ENCODE results near the gene WDR38. TPM values are rescaled to one million over a fixed set of nuclear protein-coding genes. Genes with fewer than 3 reads are reported as not detected.

WDR38 gene
- total and polyA plus RNA-seq, 9 of the 15 experiments (the other 6 are each of a cell fraction or from before 2014, with no cell fraction given), result not detected

GRCh38 chr9:124868511-124869465 lies 15.5 kb downstream of the WDR38 start (continued):
- TF ChIP-seq E2F8 (IDR thresholded peaks at IDR 0.05; ENCODE audit: low read depth, partially characterized antibody) (peak; percentile 76), CHAMP1 (IDR thresholded peaks at IDR 0.05) (no peak), SNRNP70 (optimal IDR thresholded peaks at IDR 0.05; ENCODE audit: low read depth, low read length) (no peak), ZNF583 (CRISPR knock-in tag; IDR thresholded peaks at IDR 0.05) (no peak), HMG20A (CRISPR knock-in tag; conservative IDR thresholded peaks at IDR 0.05) (no peak), MTA1 (IDR thresholded peaks at IDR 0.05; ENCODE audit: borderline replicate concordance) (no peak), ZNF589 (CRISPR knock-in tag; IDR thresholded peaks at IDR 0.05; ENCODE audit: low read depth) (peak; percentile 60; the same call in 1 of the 2 replicates), SETDB1 (IDR thresholded peaks at IDR 0.05; ENCODE audit: low read length) (no peak), ZNF121 (CRISPR knock-in tag; conservative IDR thresholded peaks at IDR 0.05) (no peak), ZNF140 (CRISPR knock-in tag; IDR thresholded peaks at IDR 0.05) (no peak), PRPF4 (IDR thresholded peaks at IDR 0.05; ENCODE audit: insufficient read depth, low read depth, low read length, poor library complexity, severe bottlenecking) (peak; percentile 90), FOXP1 (CRISPR knock-in tag; IDR thresholded peaks at IDR 0.05) (peak; percentile 55), ZKSCAN1 (IDR thresholded peaks at IDR 0.05; ENCODE audit: low read depth, low read length) (no peak), ZFPM2 (CRISPR knock-in tag; IDR thresholded peaks at IDR 0.05) (no peak), CBFA2T2 (conservative IDR thresholded peaks at IDR 0.05) (no peak), NUFIP1 (IDR thresholded peaks at IDR 0.05; ENCODE audit: partially characterized antibody) (no peak), LCOR (CRISPR knock-in tag; IDR thresholded peaks at IDR 0.05) (peak; percentile 78; the same call in 1 of the 2 replicates), BRF1 (IDR thresholded peaks at IDR 0.05; ENCODE audit: borderline replicate concordance, extremely low read depth, insufficient read length) (no peak), MXD1 (CRISPR knock-in tag; IDR thresholded peaks at IDR 0.05; ENCODE audit: borderline replicate concordance, poor library complexity, severe bottlenecking) (no peak), ZNF253 (CRISPR knock-in tag; conservative IDR thresholded peaks at IDR 0.05) (no peak)

All from K562 (cell line).